Measurements from ENCODE around the gene JPH2. TPM values are rescaled to one million over a fixed set of nuclear protein-coding genes. Genes with fewer than 3 reads are reported as not detected.

JPH2 gene
- total RNA-seq, 2 donors from 2014 or later, result 169 to 179 TPM

DNA sequence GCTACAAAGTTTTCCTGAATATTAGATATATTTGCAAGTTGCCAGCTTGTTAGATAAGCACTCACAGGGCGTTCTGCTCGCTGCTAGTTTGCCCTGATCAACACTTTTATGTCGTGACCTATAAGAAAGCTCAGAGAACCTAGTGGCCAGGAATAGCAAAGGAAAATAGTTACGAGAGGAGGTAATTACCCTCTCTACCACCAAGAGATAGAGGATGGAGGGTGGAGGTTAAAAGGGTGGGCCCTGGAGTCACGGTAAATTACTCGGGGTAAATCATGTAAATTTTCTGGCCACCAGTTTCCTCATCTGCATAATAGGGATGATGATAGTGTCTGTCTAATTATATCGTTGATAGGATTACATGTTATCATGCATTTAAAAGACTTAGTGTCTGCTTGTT is 87.2 kb downstream of the JPH2 start:
- Histone ChIP-seq H3K27ac (no peak overlapping the region), H3K4me1 (ENCODE audit: control insufficient read depth in 1 of 2, low read depth in 2 of 2) (no peaks in the 10 kb centered on the region), H3K9me3 (no peaks in the 10 kb centered on the region), H3K4me3 (no peak overlapping the region), H3K36me3 (no peaks in the 10 kb centered on the region), H3K27me3 (replicated peaks; ENCODE audit: insufficient read depth) (no peaks in the 10 kb centered on the region)
- DNase-seq (ENCODE audit: low spot score) (no peak), ATAC-seq (ENCODE audit: insufficient number of reproducible peaks, low FRiP score, low read depth) (no peak)
- TF ChIP-seq, protein P1, sequence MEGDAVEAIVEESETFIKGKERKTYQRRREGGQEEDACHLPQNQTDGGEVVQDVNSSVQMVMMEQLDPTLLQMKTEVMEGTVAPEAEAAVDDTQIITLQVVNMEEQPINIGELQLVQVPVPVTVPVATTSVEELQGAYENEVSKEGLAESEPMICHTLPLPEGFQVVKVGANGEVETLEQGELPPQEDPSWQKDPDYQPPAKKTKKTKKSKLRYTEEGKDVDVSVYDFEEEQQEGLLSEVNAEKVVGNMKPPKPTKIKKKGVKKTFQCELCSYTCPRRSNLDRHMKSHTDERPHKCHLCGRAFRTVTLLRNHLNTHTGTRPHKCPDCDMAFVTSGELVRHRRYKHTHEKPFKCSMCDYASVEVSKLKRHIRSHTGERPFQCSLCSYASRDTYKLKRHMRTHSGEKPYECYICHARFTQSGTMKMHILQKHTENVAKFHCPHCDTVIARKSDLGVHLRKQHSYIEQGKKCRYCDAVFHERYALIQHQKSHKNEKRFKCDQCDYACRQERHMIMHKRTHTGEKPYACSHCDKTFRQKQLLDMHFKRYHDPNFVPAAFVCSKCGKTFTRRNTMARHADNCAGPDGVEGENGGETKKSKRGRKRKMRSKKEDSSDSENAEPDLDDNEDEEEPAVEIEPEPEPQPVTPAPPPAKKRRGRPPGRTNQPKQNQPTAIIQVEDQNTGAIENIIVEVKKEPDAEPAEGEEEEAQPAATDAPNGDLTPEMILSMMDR (IDR thresholded peaks at IDR 0.05), result no peak

DNA sequence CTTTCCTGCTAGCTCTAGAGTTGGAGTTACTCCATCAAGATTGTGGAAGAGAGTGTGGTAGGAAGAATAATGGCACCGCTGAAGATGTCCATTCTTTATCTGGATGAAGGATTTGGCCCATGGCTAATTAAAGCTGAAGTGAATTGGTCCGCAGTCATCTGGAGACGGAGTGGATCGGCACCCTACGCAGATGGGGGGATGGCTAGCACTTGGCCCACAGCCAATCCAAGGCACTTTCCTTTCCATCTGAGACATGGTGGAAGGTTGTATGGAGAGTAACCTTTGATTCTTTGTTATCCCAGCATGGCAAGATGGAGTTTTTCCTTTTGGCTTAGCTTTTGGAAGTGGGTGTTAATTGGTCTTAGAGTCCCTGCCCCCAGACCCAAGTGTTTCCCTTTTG is 88.3 kb downstream of the JPH2 start:
- H3K4me3 ChIP-seq, result no peak overlapping the region
- no peaks in the 10 kb centered on the region for H3K4me1 ChIP-seq (ENCODE audit: control insufficient read depth in 1 of 2, low read depth in 2 of 2)
- TF ChIP-seq, protein P1 (IDR thresholded peaks at IDR 0.05), result no peak
- H3K9me3 ChIP-seq, result no peaks in the 10 kb centered on the region
- H3K27ac ChIP-seq, result no peak overlapping the region
- no peaks in the 10 kb centered on the region for H3K36me3 ChIP-seq
- H3K27me3 ChIP-seq (replicated peaks; ENCODE audit: insufficient read depth), result no peaks in the 10 kb centered on the region
- DNase-seq (ENCODE audit: low spot score), result no peak
- no peak for ATAC-seq (ENCODE audit: insufficient number of reproducible peaks, low FRiP score, low read depth)

DNA sequence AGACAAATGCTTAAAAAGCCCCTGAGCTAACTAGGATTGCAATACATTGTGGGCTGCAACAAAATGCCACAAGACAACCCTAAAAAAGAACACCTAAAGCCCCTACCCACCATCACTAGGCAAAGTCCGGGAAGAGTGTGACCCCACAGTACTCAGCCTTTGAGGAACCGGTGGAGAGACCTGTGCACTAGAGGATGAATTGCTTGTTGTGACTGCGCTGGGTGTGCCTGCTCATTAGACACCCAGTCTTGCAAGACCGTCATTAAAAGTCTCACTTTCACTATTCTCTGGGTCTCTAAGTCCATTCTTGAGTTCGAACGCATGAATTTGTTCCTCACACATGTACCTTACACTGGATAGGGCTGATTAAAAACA is 88.7 kb downstream of the JPH2 start:
- Histone ChIP-seq H3K27ac (no peak overlapping the region), H3K9me3 (no peaks in the 10 kb centered on the region), H3K36me3 (no peaks in the 10 kb centered on the region), H3K4me3 (no peak overlapping the region), H3K27me3 (replicated peaks; ENCODE audit: insufficient read depth) (no peaks in the 10 kb centered on the region), H3K4me1 (ENCODE audit: control insufficient read depth in 1 of 2, low read depth in 2 of 2) (no peaks in the 10 kb centered on the region)
- ATAC-seq (ENCODE audit: insufficient number of reproducible peaks, low FRiP score, low read depth) (no peak), DNase-seq (ENCODE audit: low spot score) (no peak)
- TF ChIP-seq, protein P1 (IDR thresholded peaks at IDR 0.05), result no peak

DNA sequence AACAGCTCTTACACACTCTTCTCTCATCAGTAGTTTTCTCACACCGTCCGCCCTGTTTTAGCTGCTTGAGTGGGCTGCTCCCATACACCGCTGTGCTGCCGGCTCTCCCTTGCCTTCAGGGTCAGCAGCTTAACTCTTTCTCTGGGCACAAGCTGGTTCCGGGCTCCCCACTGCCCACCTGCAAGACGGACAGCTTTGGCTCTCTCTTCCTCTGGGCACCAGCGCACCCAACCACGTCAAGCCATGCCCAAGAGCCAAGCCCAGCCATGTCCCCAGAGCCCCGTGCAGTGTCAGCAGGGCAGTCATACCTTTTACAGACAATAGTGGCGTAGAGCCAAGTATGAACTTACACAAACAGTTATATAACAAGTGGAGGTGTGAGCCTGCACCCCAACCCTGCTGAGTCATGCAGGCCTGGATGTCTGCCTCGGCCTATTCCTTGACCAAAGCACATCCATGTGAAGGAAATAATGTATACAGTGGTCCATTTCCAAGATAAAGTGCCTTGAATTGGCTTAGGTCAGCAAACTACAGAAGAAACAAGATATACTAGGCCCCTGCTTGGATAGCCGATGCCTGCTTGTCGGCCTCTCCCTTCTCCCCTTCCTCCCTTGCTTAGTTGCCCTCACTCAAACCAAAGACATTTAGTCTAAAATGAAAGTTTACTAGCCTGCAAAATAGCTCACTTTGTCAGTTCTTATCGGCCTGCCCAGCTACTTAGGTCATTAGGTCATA is 89.3 kb downstream of the JPH2 start:
- H3K9me3 ChIP-seq, result no peaks in the 10 kb centered on the region
- H3K27ac ChIP-seq, result no peak overlapping the region
- no peak overlapping the region for H3K4me3 ChIP-seq
- ATAC-seq (ENCODE audit: insufficient number of reproducible peaks, low FRiP score, low read depth), result no peak
- H3K36me3 ChIP-seq, result no peaks in the 10 kb centered on the region
- DNase-seq (ENCODE audit: low spot score), result no peak
- TF ChIP-seq, protein P1 (IDR thresholded peaks at IDR 0.05), result no peak
- H3K27me3 ChIP-seq (replicated peaks; ENCODE audit: insufficient read depth), result no peaks in the 10 kb centered on the region
- no peaks in the 10 kb centered on the region for H3K4me1 ChIP-seq (ENCODE audit: control insufficient read depth in 1 of 2, low read depth in 2 of 2)

DNA sequence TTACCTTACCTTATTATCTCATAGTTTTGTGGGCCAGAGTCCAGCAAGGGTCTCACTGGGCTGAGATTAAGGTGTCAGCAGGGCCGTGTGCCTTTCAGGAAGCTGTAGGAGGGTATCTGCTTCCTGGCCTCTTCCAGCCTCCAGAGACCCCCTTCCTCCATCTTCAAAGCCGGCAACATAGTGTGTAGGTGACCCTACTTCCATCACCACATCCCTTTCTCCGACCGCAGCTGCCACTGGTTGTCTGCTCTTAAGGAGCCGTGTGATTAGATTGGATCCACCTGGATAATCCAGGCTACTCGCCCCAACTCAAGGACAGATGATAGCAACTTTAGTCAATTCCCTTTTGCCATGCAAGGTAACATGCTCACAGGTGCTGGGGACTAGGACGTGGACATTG is 91.2 kb downstream of the JPH2 start:
- H3K9me3 ChIP-seq, result no peaks in the 10 kb centered on the region
- no peaks in the 10 kb centered on the region for H3K4me1 ChIP-seq (ENCODE audit: control insufficient read depth in 1 of 2, low read depth in 2 of 2)
- ATAC-seq (ENCODE audit: insufficient number of reproducible peaks, low FRiP score, low read depth) (no peak), DNase-seq (ENCODE audit: low spot score) (no peak)
- H3K4me3 ChIP-seq, result no peak overlapping the region
- H3K27me3 ChIP-seq (replicated peaks; ENCODE audit: insufficient read depth), result no peaks in the 10 kb centered on the region
- H3K36me3 ChIP-seq, result no peaks in the 10 kb centered on the region
- no peak overlapping the region for H3K27ac ChIP-seq
- TF ChIP-seq, protein P1 (IDR thresholded peaks at IDR 0.05), result no peak

All from thoracic aorta (tissue), 2 donors.